Right hindlimb (tissue), 1 donor: ENCODE data around the gene CAPZB.
"Not testable (repeated sequence)": the region's sequence is repeated elsewhere in the genome, so short reads cannot be mapped to it uniquely, and the experiment has no call there.

Source experiments
- DNase-seq: peaks from one replicate; pipeline ENCODE4 v3.0.0-alpha.2; 2018

CAPZB gene

GRCh38 chr1:19307794-19308508 lies 177.4 kb downstream of the CAPZB start:
- DNase-seq = no peak

DNA sequence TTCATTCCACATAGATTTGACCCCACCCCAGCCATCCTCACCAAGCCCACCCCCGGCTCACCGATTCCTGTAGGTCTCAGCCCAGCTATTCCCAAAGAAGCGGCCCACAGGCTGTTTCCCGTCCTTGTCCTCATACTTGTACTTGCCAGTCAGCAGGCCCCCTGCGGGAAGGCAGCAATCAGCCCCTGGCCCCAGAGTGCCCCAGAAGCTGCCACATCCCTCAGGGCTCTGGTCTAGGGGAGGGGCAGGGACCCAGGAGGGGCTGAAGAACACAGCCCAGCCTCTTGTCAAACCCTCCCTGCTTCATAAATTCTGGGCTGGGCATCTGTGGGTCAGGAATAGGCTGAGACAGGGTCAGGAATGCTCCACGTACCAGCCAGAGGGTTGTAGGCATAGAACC lies 178.4 kb downstream of the CAPZB start:
- DNase-seq = no peak

GRCh38 chr1:19305880-19306279 lies 179.5 kb downstream of the CAPZB start:
- DNase-seq = no peak

- DNase-seq = not testable (repeated sequence)
Observed at GRCh38 chr1:19304081-19304480, 181.3 kb downstream of the CAPZB start.

GRCh38 chr1:19300211-19300610 lies 185.1 kb downstream of the CAPZB start:
- DNase-seq = no peak

DNA sequence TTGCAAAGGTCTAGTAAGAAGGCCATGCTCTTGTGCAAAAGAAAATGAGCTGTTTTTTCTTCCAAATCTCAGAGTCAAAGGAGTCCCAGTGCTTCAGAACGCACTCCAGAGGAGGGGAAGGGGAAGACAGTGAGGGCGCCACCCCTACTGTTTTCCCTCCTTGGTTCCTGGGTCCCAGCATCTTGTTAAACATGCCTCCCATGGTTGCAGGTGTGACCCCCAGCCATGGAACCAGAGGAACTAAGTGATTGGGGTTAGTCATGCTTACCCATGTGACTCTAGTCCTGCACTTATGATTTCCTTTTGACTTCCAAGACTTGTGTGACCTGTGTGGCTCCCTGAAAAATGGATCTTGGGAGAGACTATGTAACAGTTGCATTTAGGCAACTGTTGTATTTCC lies 190.7 kb downstream of the CAPZB start:
- no peak for DNase-seq

- DNase-seq = no peak
Observed at GRCh38 chr1:19289244-19289643, 196.1 kb downstream of the CAPZB start.
